Kidney (tissue), 14 donors: ENCODE measurements around the gene FASTK. TPM values are rescaled to one million over a fixed set of nuclear protein-coding genes. Genes with fewer than 3 reads are reported as not detected.

ENCODE experiments used
- DNase-seq, 5 donors: peaks; one replicate each; pipeline ENCODE4 v3.0.0-alpha.2; 2013 to 2020
- FAIRE-seq: peaks from 2 replicates; lab custom pipeline; 2012; peaks lifted over from hg19 to GRCh38; lab: Jason Lieb, UNC
- H3K27ac ChIP-seq, 2 donors: one replicate each; pipeline ENCODE4 v1.7.0; 2013; ENCODE audit warnings: low read depth in 2 of 2, low read length in 2 of 2, inconsistent platforms in 1 of 2
- H3K27me3 ChIP-seq: one replicate; pipeline ENCODE4 v1.7.1; 2013; ENCODE audit warnings: low read length, inconsistent platforms; ENCODE audit not compliant: control insufficient read depth, insufficient read depth
- H3K36me3 ChIP-seq, 3 donors: one replicate each; pipeline versions ENCODE4 v1.7.0 to v1.7.1; 2013; ENCODE audit warnings: low read length in 3 of 3, control low read depth in 1 of 3, inconsistent platforms in 1 of 3; ENCODE audit not compliant: insufficient read depth in 3 of 3, control insufficient read depth in 2 of 3
- H3K4me1 ChIP-seq, 3 donors: one replicate each; pipeline versions ENCODE4 v1.7.0 to v1.7.1; 2013; ENCODE audit warnings: low read length in 3 of 3, inconsistent platforms in 1 of 3, low read depth in 1 of 3; ENCODE audit not compliant: control insufficient read depth in 2 of 3, insufficient read depth in 2 of 3
- H3K4me3 ChIP-seq, 3 donors: one replicate each; pipeline versions ENCODE4 v1.7.0 to v1.8.1; 2013; ENCODE audit warnings: low read length in 3 of 3, control low read depth in 1 of 3, inconsistent platforms in 1 of 3
- H3K9ac ChIP-seq, 3 donors: one replicate each; pipeline versions ENCODE4 v1.7.0 to v1.7.1; 2013; ENCODE audit warnings: low read length in 3 of 3, control low read depth in 1 of 3, inconsistent platforms in 1 of 3
- H3K9me3 ChIP-seq, 3 donors: one replicate each; pipeline versions ENCODE4 v1.7.0 to v1.7.1; 2013; ENCODE audit warnings: low read length in 3 of 3, control low read depth in 1 of 3, inconsistent platforms in 1 of 3; ENCODE audit not compliant: control insufficient read depth in 2 of 3, insufficient read depth in 1 of 3
- intact Hi-C: fragments of 100-400 bp; cut with DNase I; formaldehyde crosslinking; loops from one replicate; pipeline ENCODE4 v1.11.1; 2022
- polyA plus RNA-seq: library from polyadenylated mRNA; stranded (reverse); fragments of 350-450 nt; fragmentation: Illumina TruSeq; extraction: RNeasy Lipid Tissue Mini Kit (QIAGEN cat#74804); gene quantifications from one replicate; pipeline ENCODE4 v1.2.3, GENCODE V29; 2014; ENCODE audit warnings: low read depth, low replicate concordance; ENCODE audit not compliant: insufficient read depth
- total RNA-seq: library from RNA; stranded (reverse); fragmentation: NEBNext Ultra II Directional; extraction: Animal tissue kit (Norgen Biotek cat#: 25700); gene quantifications from one replicate; pipeline ENCODE4 v1.2.1, GENCODE V29; 2021
- TF ChIP-seq, protein P1 (sequence below): IDR thresholded peaks from 3 replicates; pipeline ENCODE4 v1.5.1; 2012; ENCODE audit warnings: mild to moderate bottlenecking, moderate library complexity, borderline replicate concordance; ENCODE audit not compliant: insufficient read depth; ENCODE audit errors: extremely low read depth
- donor health status: control.
- donor health status: control.
- donor health status: control.
- donor health status: control.
- donor health status: control.
- donor health status: DM: yes; HTN: yes; CAD: no.
- donor health status: Normal renal cell carcinoma (clear cell type).

Gene FASTK
- total and polyA plus RNA-seq, 2 donors from 2014 or later: 71.2 to 116 TPM

- H3K4me3 ChIP-seq: no peak overlapping the region
- intact Hi-C loops: no loop called here
- FAIRE-seq (no peak), DNase-seq (no peak)
- no peak overlapping the region for H3K9ac ChIP-seq
- H3K27ac ChIP-seq: no peak overlapping the region
- peaks cover 0 to 9% (median 0%) of the 10 kb centered on the region in 3 donors for H3K4me1 ChIP-seq
- TF ChIP-seq, protein P1, sequence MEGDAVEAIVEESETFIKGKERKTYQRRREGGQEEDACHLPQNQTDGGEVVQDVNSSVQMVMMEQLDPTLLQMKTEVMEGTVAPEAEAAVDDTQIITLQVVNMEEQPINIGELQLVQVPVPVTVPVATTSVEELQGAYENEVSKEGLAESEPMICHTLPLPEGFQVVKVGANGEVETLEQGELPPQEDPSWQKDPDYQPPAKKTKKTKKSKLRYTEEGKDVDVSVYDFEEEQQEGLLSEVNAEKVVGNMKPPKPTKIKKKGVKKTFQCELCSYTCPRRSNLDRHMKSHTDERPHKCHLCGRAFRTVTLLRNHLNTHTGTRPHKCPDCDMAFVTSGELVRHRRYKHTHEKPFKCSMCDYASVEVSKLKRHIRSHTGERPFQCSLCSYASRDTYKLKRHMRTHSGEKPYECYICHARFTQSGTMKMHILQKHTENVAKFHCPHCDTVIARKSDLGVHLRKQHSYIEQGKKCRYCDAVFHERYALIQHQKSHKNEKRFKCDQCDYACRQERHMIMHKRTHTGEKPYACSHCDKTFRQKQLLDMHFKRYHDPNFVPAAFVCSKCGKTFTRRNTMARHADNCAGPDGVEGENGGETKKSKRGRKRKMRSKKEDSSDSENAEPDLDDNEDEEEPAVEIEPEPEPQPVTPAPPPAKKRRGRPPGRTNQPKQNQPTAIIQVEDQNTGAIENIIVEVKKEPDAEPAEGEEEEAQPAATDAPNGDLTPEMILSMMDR: no peak
- no peaks in the 10 kb centered on the region for H3K27me3 ChIP-seq
- H3K9me3 ChIP-seq: no peaks in the 10 kb centered on the region
- H3K36me3 ChIP-seq: peaks cover 2 to 3% (median 2%) of the 10 kb centered on the region in 3 donors
These were observed 39.8 kb downstream of the FASTK start for GRCh38 chr7:151040616-151041375.

DNA sequence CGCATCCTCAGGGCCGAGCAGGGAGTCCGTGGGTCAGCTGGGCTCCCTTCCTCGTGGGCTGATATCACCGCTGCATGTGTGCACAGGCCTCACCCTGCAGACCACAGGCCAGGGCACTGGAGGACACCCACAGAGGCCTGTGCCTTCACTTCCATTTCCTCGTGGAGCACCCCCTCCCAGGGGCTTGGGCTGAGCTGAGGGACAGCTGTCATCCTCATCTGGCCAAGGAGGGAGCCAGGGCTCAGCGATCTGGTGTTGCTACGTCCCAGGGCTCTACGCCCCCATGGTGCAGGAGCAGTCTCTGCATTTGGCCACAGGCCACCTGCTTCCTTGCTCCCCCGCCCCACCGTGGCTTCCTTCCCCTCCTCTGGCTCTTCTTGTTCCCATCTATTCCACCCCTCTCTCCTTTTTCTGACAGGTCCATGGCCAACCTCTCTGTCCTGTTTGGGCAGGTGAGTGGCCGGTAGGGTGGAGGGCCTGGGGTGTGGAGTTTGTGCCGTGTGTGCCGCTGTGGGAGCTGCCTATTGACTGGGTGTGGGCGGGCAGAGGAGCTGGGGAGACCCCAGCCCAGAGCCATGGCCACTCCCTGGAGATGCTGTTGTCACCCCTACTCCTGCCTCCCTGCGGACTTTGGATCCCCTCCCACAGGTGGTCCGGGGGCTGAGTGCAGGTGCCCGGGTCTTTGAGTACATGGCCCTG, 40.6 kb downstream of the FASTK start:
- FAIRE-seq (no peak), DNase-seq (no peak)
- H3K27ac ChIP-seq: no peak overlapping the region

GRCh38 chr7:151038951-151039849, 41.4 kb downstream of the FASTK start:
- no peak overlapping the region for H3K9ac ChIP-seq
- no peak for FAIRE-seq
- TF ChIP-seq, protein P1: no peak
- H3K9me3 ChIP-seq: no peaks in the 10 kb centered on the region
- no peaks in the 10 kb centered on the region for H3K27me3 ChIP-seq
- no peak overlapping the region for H3K27ac ChIP-seq
- H3K36me3 ChIP-seq: peaks cover 2 to 13% (median 10%) of the 10 kb centered on the region in 3 donors
- DNase-seq: peak in 3 of 5 donors; percentile 39 to 92 (median 59)
- peaks cover 0 to 9% (median 0%) of the 10 kb centered on the region in 3 donors for H3K4me1 ChIP-seq
- H3K4me3 ChIP-seq: no peak overlapping the region
- intact Hi-C loops: no loop called here

More for the DNA sequence above, 40.6 kb downstream of the FASTK start:
- Histone ChIP-seq H3K9ac (no peak overlapping the region), H3K27me3 (no peaks in the 10 kb centered on the region), H3K4me3 (no peak overlapping the region), H3K36me3 (peaks cover 2 to 9% (median 7%) of the 10 kb centered on the region in 3 donors), H3K4me1 (peaks cover 0 to 9% (median 0%) of the 10 kb centered on the region in 3 donors), H3K9me3 (no peaks in the 10 kb centered on the region)
- TF ChIP-seq, protein P1: no peak
- intact Hi-C loops: no loop called here
